Testis (tissue), 3 donors: ENCODE measurements around the gene GGT5. TPM values are rescaled to one million over a fixed set of nuclear protein-coding genes. Genes with fewer than 3 reads are reported as not detected.
"Not testable (repeated sequence)": the region's sequence is repeated elsewhere in the genome, so short reads cannot be mapped to it uniquely, and the experiment has no call there.

Experiments used
- DNase-seq: peaks from one replicate; pipeline ENCODE4 v3.0.0-alpha.2; 2019
- H3K27ac ChIP-seq, 2 donors: fragments of 200-600 bp; sonication (generic); one replicate each; pipeline ENCODE4 v1.5.1; 2019
- H3K27me3 ChIP-seq: fragments of 200-600 bp; sonication (generic); one replicate; pipeline ENCODE4 v1.5.1; 2019
- H3K36me3 ChIP-seq: fragments of 200-600 bp; sonication (generic); one replicate; pipeline ENCODE4 v1.5.1; 2017; ENCODE audit warnings: low read depth; ENCODE audit errors: missing control alignments
- H3K4me1 ChIP-seq: fragments of 200-600 bp; sonication (generic); one replicate; pipeline ENCODE4 v1.5.1; 2019
- H3K4me3 ChIP-seq, 2 donors: fragments of 200-600 bp; sonication (generic); one replicate each; pipeline ENCODE4 v1.5.1; 2017 to 2019
- H3K9me3 ChIP-seq: fragments of 200-600 bp; sonication (generic); one replicate; pipeline ENCODE4 v1.5.1; 2017
- CTCF ChIP-seq, 3 experiments: fragments of 450-650 bp in 2 of 3; fragments of 200-600 bp in 1 of 3; sonication (generic) in 1 of 3; IDR thresholded peaks; one replicate each; pipeline ENCODE4 v1.5.1; 2016 to 2019; ENCODE audit warnings: antibody characterized with exemption in 3 of 3, mild to moderate bottlenecking in 2 of 3, moderate library complexity in 1 of 3
- POLR2A ChIP-seq: fragments of 450-650 bp; IDR thresholded peaks from one replicate; pipeline ENCODE4 v1.6.1; 2017; ENCODE audit warnings: antibody characterized with exemption, mild to moderate bottlenecking, moderate library complexity
- WGBS, 2 donors: methylation state at CpG; one replicate each; pipeline ENCODE4 v1.1.5; 2018; 5-methylcytosine and 5-hydroxymethylcytosine counted together
- intact Hi-C: fragments of 100-400 bp; cut with DNase I; formaldehyde crosslinking; loops from one replicate; pipeline ENCODE4 v1.15.1; 2023; ENCODE audit warnings: low total_unique reads
- polyA plus RNA-seq: library from polyadenylated mRNA; stranded (reverse); fragments of 350-450 nt; fragmentation: Illumina TruSeq; extraction: RNeasy Lipid Tissue Mini Kit (QIAGEN cat#74804); gene quantifications from one replicate; pipeline ENCODE4 v1.2.3, GENCODE V29; 2014; ENCODE audit warnings: low read depth, low replicate concordance; ENCODE audit not compliant: insufficient read depth
- total RNA-seq, 2 donors: library from RNA; depleted of rRNA; stranded (reverse); fragments of >200 nt; gene quantifications; one replicate each; pipeline ENCODE4 v1.2.3, GENCODE V29; 2016

GGT5 gene
- total and polyA plus RNA-seq, 3 donors from 2014 or later = 15.0 to 27.1 (median 22.9) TPM

DNA sequence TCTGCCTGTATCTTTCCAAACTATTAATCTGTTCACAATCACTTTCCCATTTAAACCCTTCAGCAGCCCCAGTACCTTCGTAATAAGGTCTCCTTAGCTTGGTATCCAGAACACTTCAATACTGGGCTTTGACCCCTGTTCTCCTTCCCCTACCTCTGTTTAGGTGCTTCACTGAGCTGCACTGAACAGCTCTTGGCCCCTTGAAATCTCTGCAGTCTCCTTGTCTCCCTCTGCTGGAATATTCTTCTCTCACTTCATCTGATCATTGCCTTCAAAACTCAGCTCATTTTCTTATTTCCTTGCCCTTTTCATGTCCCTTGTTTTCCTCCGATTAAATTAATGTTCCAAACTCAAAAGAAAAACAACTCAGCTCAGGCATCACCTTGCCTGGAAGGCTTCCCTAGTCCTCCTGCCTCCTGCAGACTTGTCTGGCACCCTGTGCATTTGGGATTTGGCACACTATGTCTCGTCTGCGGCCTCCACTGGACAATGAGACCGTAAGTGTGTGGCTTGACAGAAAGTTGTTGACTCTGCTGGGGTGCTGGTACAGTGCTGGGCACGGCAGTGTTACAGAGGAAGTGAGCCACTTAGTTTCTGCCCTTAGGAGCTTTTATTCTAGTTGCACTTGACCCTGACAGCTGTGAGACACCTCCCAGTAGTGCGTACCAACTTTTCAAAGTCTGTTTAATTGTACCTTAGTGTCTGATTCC is 30.0 kb upstream of the GGT5 start:
- DNase-seq, H3K4me3 ChIP-seq, H3K36me3 ChIP-seq, H3K4me1 ChIP-seq, intact Hi-C loops, H3K27me3 ChIP-seq, H3K9me3 ChIP-seq, H3K27ac ChIP-seq: not testable (repeated sequence)
- 35 to 61% methylated on average over 7 of the region's 7 CpGs for WGBS, 2 donors
- TF ChIP-seq CTCF (IDR thresholded peaks at IDR 0.05) = peak in 1 of 3 experiments; percentile 19

DNA sequence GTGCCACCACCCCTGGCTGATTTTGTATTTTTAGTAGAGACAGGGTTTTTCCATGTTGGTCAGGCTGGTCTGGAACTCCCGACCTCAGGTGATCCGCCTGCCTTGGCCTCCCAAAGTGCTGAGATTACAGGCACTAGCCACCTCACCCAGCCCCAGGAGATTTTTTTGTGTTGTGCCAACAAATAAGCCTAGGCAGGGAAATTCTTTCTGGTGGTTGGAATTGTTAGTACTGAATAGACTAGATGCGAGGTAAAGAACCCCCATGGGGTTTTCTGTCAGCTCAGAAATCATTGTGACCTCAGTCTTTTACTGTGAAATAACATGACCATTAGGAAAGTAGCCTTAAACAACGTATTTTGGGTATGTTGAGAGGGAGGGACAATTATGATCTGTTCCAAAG is 29.0 kb upstream of the GGT5 start:
- H3K36me3 ChIP-seq, intact Hi-C loops, H3K4me1 ChIP-seq, H3K27ac ChIP-seq, H3K4me3 ChIP-seq, DNase-seq, H3K9me3 ChIP-seq, H3K27me3 ChIP-seq: not testable (repeated sequence)
- 63 to 66% methylated on average over 4 of the region's 4 CpGs for WGBS, 2 donors

- WGBS, 2 donors = 64 to 65% methylated on average over 2 of the region's 2 CpGs
- H3K4me1 ChIP-seq, intact Hi-C loops: not testable (repeated sequence)
Observed at GRCh38 chr22:24273031-24273430, 28.1 kb upstream of the GGT5 start.

GRCh38 chr22:24271386-24271854 is 26.5 kb upstream of the GGT5 start:
- TF ChIP-seq CTCF (IDR thresholded peaks at IDR 0.05) (no peak), POLR2A (no peak)
- Histone ChIP-seq H3K27me3 (no peaks in the 10 kb centered on the region), H3K4me3 (peak overlapping the region; percentile 68 to 84), H3K36me3 (no peaks in the 10 kb centered on the region), H3K4me1 (peaks cover 4% of the 10 kb centered on the region), H3K9me3 (no peaks in the 10 kb centered on the region), H3K27ac (peak overlapping the region; percentile 88 to 95)
- intact Hi-C loops = no loop called here
- no peak for DNase-seq
- 0 to 1% methylated on average over 10 to 24 of the region's 25 CpGs for WGBS, 2 donors

More at GRCh38 chr22:24273031-24273430, 28.1 kb upstream of the GGT5 start:
- not testable (repeated sequence) for H3K27ac ChIP-seq, DNase-seq, H3K27me3 ChIP-seq, H3K36me3 ChIP-seq, H3K9me3 ChIP-seq, H3K4me3 ChIP-seq

GRCh38 chr22:24270556-24271385 is 25.9 kb upstream of the GGT5 start, which contains the start of gene SPECC1L:
SPECC1L (plus strand) TSS chr22:24270831; CDS start chr22:24302232, 31,401 bp downstream.
- H3K36me3 ChIP-seq = no peaks in the 10 kb centered on the region
- peak within 1 kb of the TSS; percentile 88 to 95 for H3K27ac ChIP-seq
- peak; percentile 93 for DNase-seq
- H3K4me1 ChIP-seq = peaks cover 4% of the 10 kb centered on the region
- H3K27me3 ChIP-seq = no peaks in the 10 kb centered on the region
- 0% methylated on average over 75 of the region's 89 CpGs; no CpG with 5 or more reads in 1 of the 2 donors for WGBS, 2 donors
- no peaks in the 10 kb centered on the region for H3K9me3 ChIP-seq
- TF ChIP-seq CTCF (IDR thresholded peaks at IDR 0.05) = no peak
- TF ChIP-seq POLR2A = peak; percentile 63
- peak within 1 kb of the TSS; percentile 68 to 84 for H3K4me3 ChIP-seq
- intact Hi-C loops = no loop called here

GRCh38 chr22:24266495-24266894 is 21.6 kb upstream of the GGT5 start:
- intact Hi-C loops, H3K9me3 ChIP-seq, H3K4me1 ChIP-seq, DNase-seq, H3K27me3 ChIP-seq, H3K27ac ChIP-seq, H3K4me3 ChIP-seq, H3K36me3 ChIP-seq: not testable (repeated sequence)
- 83 to 88% methylated on average over 6 of the region's 6 CpGs for WGBS, 2 donors
